HG02840 (cell line): ENCODE measurements around the gene HOXD11.

Experiments
- ATAC-seq: cut with Tn5 transposase; IDR thresholded peaks from one replicate; pipeline ENCODE4 v1.9.1; 2021; ENCODE audit warnings: mild to moderate bottlenecking, moderate library complexity, moderate number of reproducible peaks; ENCODE audit not compliant: unreplicated experiment, low FRiP score

Gene HOXD11

GRCh38 chr2:176158855-176159662, 52.0 kb downstream of the HOXD11 start:
- ATAC-seq = no peak
